HFFc6 (cell line): ENCODE measurements around the gene NOL3. TPM values are rescaled to one million over a fixed set of nuclear protein-coding genes. Genes with fewer than 3 reads are reported as not detected.

Experiments
- DNase-seq: peaks from one replicate; pipeline ENCODE4 v3.0.0-alpha.2; 2018
- H3K27ac Mint-ChIP-seq: 2 replicates; pipeline ENCODE4 v1.8.0; 2020; ENCODE audit warnings: mild to moderate bottlenecking, mixed read lengths
- H3K27me3 Mint-ChIP-seq: 2 replicates; pipeline ENCODE4 v1.8.0; 2021; ENCODE audit warnings: mild to moderate bottlenecking, moderate library complexity, mixed read lengths; ENCODE audit not compliant: insufficient read depth
- H3K36me3 Mint-ChIP-seq: 2 replicates; pipeline ENCODE4 v1.8.0; 2021; ENCODE audit warnings: low read depth, mixed read lengths
- H3K4me1 Mint-ChIP-seq: 2 replicates; pipeline ENCODE4 v1.8.0; 2020; ENCODE audit warnings: low read depth, mixed read lengths
- H3K4me3 Mint-ChIP-seq: 2 replicates; pipeline ENCODE4 v1.8.0; 2020; ENCODE audit warnings: mild to moderate bottlenecking, moderate library complexity, mixed read lengths
- H3K9me3 Mint-ChIP-seq: 2 replicates; pipeline ENCODE4 v1.8.0; 2020; ENCODE audit warnings: mild to moderate bottlenecking, mixed read lengths
- total RNA-seq, 6 experiments: library from RNA; stranded (reverse); fragmentation: NEBNext Ultra II Directional; extraction: Animal tissue kit (Norgen Biotek cat#: 25700); gene quantifications; 2 replicates in 1 of 6; 3 replicates in 5 of 6; pipeline ENCODE4 v1.2.3, GENCODE V29; 2021
- TF ChIP-seq, protein P1 (sequence below): fragments of 200-600 bp; sonication (generic); IDR thresholded peaks from 2 replicates; pipeline ENCODE4 v1.5.0; 2021; ENCODE audit warnings: antibody characterized with exemption, mild to moderate bottlenecking

The NOL3 gene
- total RNA-seq, 6 experiments from 2014 or later, result 16.1 to 20.1 (median 17.7) TPM

- TF ChIP-seq, protein P1, sequence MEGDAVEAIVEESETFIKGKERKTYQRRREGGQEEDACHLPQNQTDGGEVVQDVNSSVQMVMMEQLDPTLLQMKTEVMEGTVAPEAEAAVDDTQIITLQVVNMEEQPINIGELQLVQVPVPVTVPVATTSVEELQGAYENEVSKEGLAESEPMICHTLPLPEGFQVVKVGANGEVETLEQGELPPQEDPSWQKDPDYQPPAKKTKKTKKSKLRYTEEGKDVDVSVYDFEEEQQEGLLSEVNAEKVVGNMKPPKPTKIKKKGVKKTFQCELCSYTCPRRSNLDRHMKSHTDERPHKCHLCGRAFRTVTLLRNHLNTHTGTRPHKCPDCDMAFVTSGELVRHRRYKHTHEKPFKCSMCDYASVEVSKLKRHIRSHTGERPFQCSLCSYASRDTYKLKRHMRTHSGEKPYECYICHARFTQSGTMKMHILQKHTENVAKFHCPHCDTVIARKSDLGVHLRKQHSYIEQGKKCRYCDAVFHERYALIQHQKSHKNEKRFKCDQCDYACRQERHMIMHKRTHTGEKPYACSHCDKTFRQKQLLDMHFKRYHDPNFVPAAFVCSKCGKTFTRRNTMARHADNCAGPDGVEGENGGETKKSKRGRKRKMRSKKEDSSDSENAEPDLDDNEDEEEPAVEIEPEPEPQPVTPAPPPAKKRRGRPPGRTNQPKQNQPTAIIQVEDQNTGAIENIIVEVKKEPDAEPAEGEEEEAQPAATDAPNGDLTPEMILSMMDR, result peak; percentile 13; the same call in 1 of the 2 replicates
- Mint-ChIP-seq H3K4me1 (peaks cover 21% of the 10 kb centered on the region), H3K27ac (no peak within 1 kb of the TSS), H3K36me3 (peaks cover 3% of the 10 kb centered on the region; the same call in 1 of the 2 replicates), H3K27me3 (peaks cover 3% of the 10 kb centered on the region), H3K9me3 (no peaks in the 10 kb centered on the region), H3K4me3 (no peak within 1 kb of the TSS)
- peak; percentile 96 for DNase-seq
Observed at GRCh38 chr16:67183627-67184452, 13.5 kb downstream of the NOL3 start, which contains the start of gene MATCAP1. Gene MATCAP1, minus strand, starts transcription at chr16:67183963. Its CDS starts 3,353 bp downstream, at chr16:67180610.

DNA sequence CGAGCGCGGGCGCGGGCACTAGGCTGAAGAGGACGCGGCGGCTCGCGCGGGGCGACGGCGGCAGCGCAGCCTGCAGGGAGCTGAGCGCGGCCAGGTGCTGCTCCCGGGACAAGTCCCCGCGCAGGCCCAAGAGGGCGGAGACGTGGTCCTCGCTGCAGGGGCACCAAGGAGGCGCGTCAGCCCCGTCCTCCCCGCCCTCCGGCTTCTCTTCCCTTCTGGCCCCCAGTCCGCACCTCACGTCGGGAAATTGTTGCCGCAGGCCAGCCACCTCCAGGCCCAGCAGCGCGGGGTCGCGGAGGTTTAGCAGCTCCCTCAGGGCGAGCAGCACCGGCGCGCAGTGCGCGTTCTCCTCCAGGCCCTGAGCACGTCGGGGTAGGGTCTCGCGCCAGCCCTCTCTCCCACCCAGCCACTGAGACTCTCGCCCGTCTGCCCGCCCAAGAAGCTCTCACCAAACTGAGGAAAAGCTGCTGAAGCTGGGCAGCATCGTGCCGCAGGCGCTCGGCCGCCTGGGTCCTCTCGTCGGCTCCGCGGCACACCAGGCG is 14.2 kb downstream of the NOL3 start:
- Mint-ChIP-seq H3K4me1 (peaks cover 21% of the 10 kb centered on the region), H3K27me3 (peaks cover 3% of the 10 kb centered on the region), H3K9me3 (no peaks in the 10 kb centered on the region), H3K27ac (no peak overlapping the region), H3K4me3 (no peak overlapping the region), H3K36me3 (no peaks in the 10 kb centered on the region)
- DNase-seq, result no peak
- TF ChIP-seq, protein P1, result no peak

DNA sequence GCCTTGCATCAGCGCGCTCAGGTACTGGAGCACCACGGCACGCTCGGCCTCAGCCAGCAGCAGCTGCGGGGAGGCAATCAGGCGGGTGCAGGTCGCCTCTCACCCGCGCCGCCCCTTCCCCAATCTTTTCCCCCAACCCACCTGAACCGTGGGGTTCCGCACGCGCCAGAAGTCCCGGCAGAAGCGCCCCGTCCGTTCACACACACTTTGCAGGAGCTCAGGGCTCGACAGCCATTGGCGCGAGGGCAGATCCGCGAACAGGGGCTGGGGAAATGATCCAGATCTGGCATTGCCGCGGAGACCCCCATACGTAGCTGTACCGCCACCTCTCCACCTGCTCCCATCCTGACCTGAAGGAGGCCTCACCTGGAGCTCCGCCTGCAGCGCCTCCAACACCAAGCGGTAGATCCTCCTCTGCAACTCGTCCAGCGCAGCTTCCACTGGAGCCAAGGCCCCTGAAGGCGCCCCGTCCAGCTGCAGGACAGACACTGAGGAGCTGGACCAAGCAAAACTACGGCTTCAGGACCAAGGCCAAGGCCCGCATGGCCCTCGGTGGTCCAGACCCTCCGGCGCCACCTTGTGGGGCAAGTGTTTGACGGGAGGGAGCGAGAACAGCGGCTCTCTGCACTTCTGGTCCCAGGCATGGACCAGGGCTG is 14.8 kb downstream of the NOL3 start:
- TF ChIP-seq, protein P1, result peak; percentile 89
- Mint-ChIP-seq H3K36me3 (no peaks in the 10 kb centered on the region), H3K27me3 (peaks cover 3% of the 10 kb centered on the region), H3K27ac (peak overlapping the region; percentile 50), H3K9me3 (no peaks in the 10 kb centered on the region), H3K4me1 (peaks cover 22% of the 10 kb centered on the region), H3K4me3 (peak overlapping the region; percentile 78)
- peak; percentile 93 for DNase-seq

- Mint-ChIP-seq H3K4me3 (peak overlapping the region; percentile 78), H3K36me3 (no peaks in the 10 kb centered on the region), H3K27ac (peak overlapping the region; percentile 50; the same call in 1 of the 2 replicates), H3K4me1 (peaks cover 28% of the 10 kb centered on the region), H3K9me3 (no peaks in the 10 kb centered on the region), H3K27me3 (peaks cover 3% of the 10 kb centered on the region)
- TF ChIP-seq, protein P1, result peak; percentile 31
- no peak for DNase-seq
Observed at GRCh38 chr16:67185651-67186134, 15.4 kb downstream of the NOL3 start.

DNA sequence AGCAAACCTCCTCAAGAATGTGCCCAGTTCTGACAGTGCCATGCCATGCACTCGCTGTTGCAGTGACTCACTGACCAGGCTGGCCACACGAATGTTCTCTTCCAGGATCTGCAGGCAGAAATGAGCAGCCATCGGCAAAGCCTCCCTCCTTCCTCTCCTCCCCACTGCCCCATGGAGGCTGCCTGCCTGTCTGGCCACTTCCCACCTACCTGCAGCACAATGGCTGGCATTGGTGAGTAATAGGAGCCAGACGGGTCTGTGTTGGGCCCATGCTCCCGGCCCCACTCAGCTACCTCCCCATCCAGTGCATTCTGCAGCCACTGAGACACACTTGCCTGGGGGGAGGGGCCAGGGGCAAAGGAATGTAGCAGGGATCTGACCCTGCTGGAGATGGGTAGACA is 16.2 kb downstream of the NOL3 start:
- peak; percentile 64 for DNase-seq
- Mint-ChIP-seq H3K9me3 (no peaks in the 10 kb centered on the region), H3K4me3 (peak overlapping the region; percentile 21; the same call in 1 of the 2 replicates), H3K27me3 (peaks cover 3% of the 10 kb centered on the region), H3K27ac (peak overlapping the region; percentile 10; the same call in 1 of the 2 replicates), H3K36me3 (no peaks in the 10 kb centered on the region), H3K4me1 (peaks cover 33% of the 10 kb centered on the region)
- TF ChIP-seq, protein P1, result no peak
